Natural killer cell (primary cell): ENCODE results near the gene MMP11. TPM values are rescaled to one million over a fixed set of nuclear protein-coding genes. Genes with fewer than 3 reads are reported as not detected.

Source experiments
- ATAC-seq, 3 donors: fragments of 150-1000 bp in 2 of 3; fragments of 200-7000 bp in 1 of 3; cut with Tn5 transposase; 1 replicate in 1 of 3; 2 replicates in 2 of 3; pipeline ENCODE4 v1.10.0; 2021; ENCODE audit warnings: mild to moderate bottlenecking in 2 of 3, moderate library complexity in 2 of 3
- DNase-seq, 2 donors: peaks; one replicate each; pipeline versions ENCODE4 v3.0.0 to v3.0.0-alpha.2; 2013 to 2021; ENCODE audit warnings: mixed read lengths in 1 of 2
- H3K27ac ChIP-seq: one replicate; pipeline ENCODE4 v1.5.1; 2013; ENCODE audit warnings: mild to moderate bottlenecking, low read length
- H3K27me3 ChIP-seq: one replicate; pipeline ENCODE4 v1.6.1; 2013; ENCODE audit warnings: low read length; ENCODE audit not compliant: control insufficient read depth, insufficient read depth
- H3K36me3 ChIP-seq: one replicate; pipeline ENCODE4 v1.6.1; 2013; ENCODE audit warnings: low read length; ENCODE audit not compliant: control insufficient read depth, insufficient read depth
- H3K4me1 ChIP-seq: one replicate; pipeline ENCODE4 v1.6.1; 2013; ENCODE audit warnings: low read length; ENCODE audit not compliant: control insufficient read depth, insufficient read depth
- H3K4me3 ChIP-seq: one replicate; pipeline ENCODE4 v1.5.1; 2013; ENCODE audit warnings: low read length
- H3K9me3 ChIP-seq: one replicate; pipeline ENCODE4 v1.6.1; 2013; ENCODE audit warnings: low read length; ENCODE audit not compliant: control insufficient read depth, insufficient read depth
- H3K27ac Mint-ChIP-seq, 2 donors: one replicate each; pipeline ENCODE4 v1.8.0; 2022; ENCODE audit warnings: mild to moderate bottlenecking in 2 of 2, mixed read lengths in 2 of 2, moderate library complexity in 1 of 2
- H3K27me3 Mint-ChIP-seq, 2 donors: one replicate each; pipeline ENCODE4 v1.8.0; 2022; ENCODE audit warnings: low read depth in 2 of 2, mixed read lengths in 2 of 2
- H3K36me3 Mint-ChIP-seq: one replicate; pipeline ENCODE4 v1.8.0; 2022; ENCODE audit warnings: mixed read lengths
- H3K4me1 Mint-ChIP-seq, 2 donors: one replicate each; pipeline ENCODE4 v1.8.0; 2022; ENCODE audit warnings: mixed read lengths in 2 of 2
- H3K4me3 Mint-ChIP-seq: one replicate; pipeline ENCODE4 v1.8.0; 2022; ENCODE audit warnings: mild to moderate bottlenecking, moderate library complexity, mixed read lengths
- H3K9me3 Mint-ChIP-seq, 2 donors: one replicate each; pipeline ENCODE4 v1.8.0; 2022; ENCODE audit warnings: mixed read lengths in 2 of 2
- CTCF ChIP-seq: fragments of 200-600 bp; IDR thresholded peaks from one replicate; pipeline ENCODE4 v1.8.0; 2022; ENCODE audit warnings: antibody characterized with exemption
- WGBS: methylation state at CpG from one replicate; pipeline ENCODE4 v1.1.7; 2013; ENCODE audit warnings: missing lambda C conversion rate; ENCODE audit not compliant: insufficient coverage; 5-methylcytosine and 5-hydroxymethylcytosine counted together
- intact Hi-C: fragments of 100-400 bp; cut with micrococcal nuclease; formaldehyde crosslinking; loops from one replicate; pipeline ENCODE4 v1.14.2; 2022
- total RNA-seq, 4 donors: library from RNA; stranded (reverse); fragments of 120-200 nt in 1 of 4; gene quantifications; one replicate each; pipeline versions ENCODE4 v1.2.3 to v1.2.4, GENCODE V29; 2013 to 2022

MMP11 gene
- total RNA-seq, 3 donors from 2014 or later (not counting 1 experiment from before 2014, with no cell fraction given), result 0.71 to 1.7 (median 0.91) TPM

- H3K4me1 Mint-ChIP-seq, result peaks cover 6 to 10% of the 10 kb centered on the region in 2 donors
- TF ChIP-seq CTCF, result no peak
- no peak overlapping the region for H3K27ac Mint-ChIP-seq
- peaks cover 24% of the 10 kb centered on the region for H3K4me1 ChIP-seq
- no peaks in the 10 kb centered on the region for H3K36me3 Mint-ChIP-seq
- no peaks in the 10 kb centered on the region for H3K9me3 ChIP-seq
- no peaks in the 10 kb centered on the region for H3K27me3 ChIP-seq
- no peak overlapping the region for H3K4me3 ChIP-seq
- WGBS, result 91% methylated on average over 14 of the region's 14 CpGs
- DNase-seq, result no peak
- no peak overlapping the region for H3K4me3 Mint-ChIP-seq
- no peaks in the 10 kb centered on the region for H3K27me3 Mint-ChIP-seq
- intact Hi-C loops, result no loop called here
- no peak for ATAC-seq
- H3K36me3 ChIP-seq, result no peaks in the 10 kb centered on the region
- no peaks in the 10 kb centered on the region for H3K9me3 Mint-ChIP-seq
- H3K27ac ChIP-seq, result no peak overlapping the region
Measured at GRCh38 chr22:23781511-23782183, 9.0 kb downstream of the MMP11 start.

GRCh38 chr22:23782252-23782651, 9.6 kb downstream of the MMP11 start:
- H3K27me3 ChIP-seq, result no peaks in the 10 kb centered on the region
- H3K4me3 ChIP-seq, result no peak overlapping the region
- H3K27ac ChIP-seq, result no peak overlapping the region
- peaks cover 25% of the 10 kb centered on the region for H3K4me1 ChIP-seq
- Mint-ChIP-seq H3K36me3 (no peaks in the 10 kb centered on the region), H3K27me3 (no peaks in the 10 kb centered on the region), H3K9me3 (no peaks in the 10 kb centered on the region), H3K27ac (no peak overlapping the region), H3K4me1 (peaks cover 6 to 12% of the 10 kb centered on the region in 2 donors), H3K4me3 (no peak overlapping the region)
- no peaks in the 10 kb centered on the region for H3K9me3 ChIP-seq
- WGBS, result 86% methylated on average over 16 of the region's 16 CpGs
- ATAC-seq (no peak), DNase-seq (no peak)
- intact Hi-C loops, result no loop called here
- H3K36me3 ChIP-seq, result no peaks in the 10 kb centered on the region
- TF ChIP-seq CTCF, result no peak

- no peak overlapping the region for H3K27ac ChIP-seq
- H3K36me3 Mint-ChIP-seq, result no peaks in the 10 kb centered on the region
- H3K9me3 ChIP-seq, result no peaks in the 10 kb centered on the region
- ATAC-seq (no peak), DNase-seq (no peak)
- H3K36me3 ChIP-seq, result no peaks in the 10 kb centered on the region
- no peaks in the 10 kb centered on the region for H3K9me3 Mint-ChIP-seq
- no peak overlapping the region for H3K4me3 ChIP-seq
- peaks cover 29% of the 10 kb centered on the region for H3K4me1 ChIP-seq
- H3K27me3 ChIP-seq, result no peaks in the 10 kb centered on the region
- intact Hi-C loops, result no loop called here
- H3K27me3 Mint-ChIP-seq, result no peaks in the 10 kb centered on the region
- H3K4me3 Mint-ChIP-seq, result no peak overlapping the region
- WGBS, result 100% methylated on average over 1 of the region's 1 CpG
- peaks cover 10 to 16% of the 10 kb centered on the region in 2 donors for H3K4me1 Mint-ChIP-seq
- H3K27ac Mint-ChIP-seq, result no peak overlapping the region
- TF ChIP-seq CTCF, result no peak
Measured at GRCh38 chr22:23782703-23783102, 10.1 kb downstream of the MMP11 start.
